Measurements from ENCODE around the gene DLX2. TPM values are rescaled to one million over a fixed set of nuclear protein-coding genes. Genes with fewer than 3 reads are reported as not detected.

DLX2 gene
- total and polyA plus RNA-seq, 2 of the 13 experiments (the other 11 are each of a cell fraction or from before 2014, with no cell fraction given): 0.07 to 0.15 TPM

- TF ChIP-seq FOXO4 (CRISPR knock-in tag; conservative IDR thresholded peaks at IDR 0.05) (0 out of 2 replicates have a peak, but pooled peaks have one; percentile 50), BATF2 (CRISPR knock-in tag; IDR thresholded peaks at IDR 0.05) (no peak), ZBTB49 (CRISPR knock-in tag; IDR thresholded peaks at IDR 0.05; ENCODE audit: borderline replicate concordance) (no peak), ZNF891 (CRISPR knock-in tag; IDR thresholded peaks at IDR 0.05) (no peak), DNMT3B (CRISPR knock-in tag; conservative IDR thresholded peaks at IDR 0.05) (no peak), SYNCRIP (IDR thresholded peaks at IDR 0.05; ENCODE audit: insufficient read depth, low read depth, low read length) (no peak), ZNF331 (CRISPR knock-in tag; IDR thresholded peaks at IDR 0.05) (no peak), ZNF652 (CRISPR knock-in tag; IDR thresholded peaks at IDR 0.05; ENCODE audit: borderline replicate concordance, low read depth) (no peak), REPIN1 (CRISPR knock-in tag; IDR thresholded peaks at IDR 0.05; ENCODE audit: borderline replicate concordance, low read depth) (no peak), HNF4A (CRISPR knock-in tag; IDR thresholded peaks at IDR 0.05) (no peak), HNF4G (IDR thresholded peaks at IDR 0.05; ENCODE audit: borderline replicate concordance, low read depth, low read length) (no peak), HNF4G (CRISPR knock-in tag; IDR thresholded peaks at IDR 0.05; ENCODE audit: borderline replicate concordance, low read depth) (no peak), CREB1 (IDR thresholded peaks at IDR 0.05) (no peak), CREB1 (CRISPR knock-in tag; IDR thresholded peaks at IDR 0.05) (no peak), SKIL (CRISPR knock-in tag; IDR thresholded peaks at IDR 0.05; ENCODE audit: borderline replicate concordance) (no peak), CSRNP1 (CRISPR knock-in tag; IDR thresholded peaks at IDR 0.05) (no peak), WIZ (CRISPR knock-in tag; IDR thresholded peaks at IDR 0.05) (no peak), ZNF326 (CRISPR knock-in tag; IDR thresholded peaks at IDR 0.05; ENCODE audit: borderline replicate concordance) (no peak), ZBTB1 (CRISPR knock-in tag; IDR thresholded peaks at IDR 0.05; ENCODE audit: borderline replicate concordance) (no peak), EHMT2 (IDR thresholded peaks at IDR 0.05; ENCODE audit: borderline replicate concordance, low read depth, low read length) (no peak), ZNF564 (CRISPR knock-in tag; IDR thresholded peaks at IDR 0.05) (no peak)
Measured at GRCh38 chr2:172096626-172097547, 5.8 kb downstream of the DLX2 start (continued).
